ENCODE results near the gene ACVR2A. TPM values are rescaled to one million over a fixed set of nuclear protein-coding genes. Genes with fewer than 3 reads are reported as not detected.

ACVR2A gene
- total RNA-seq, 1 experiment from 2014 or later = 12.5 TPM

GRCh38 chr2:147810883-147811765 is 33.7 kb upstream of the ACVR2A start:
- H3K4me3 Mint-ChIP-seq (ENCODE audit: low read depth, unreplicated experiment) = no peak overlapping the region
- TF ChIP-seq, protein P1, sequence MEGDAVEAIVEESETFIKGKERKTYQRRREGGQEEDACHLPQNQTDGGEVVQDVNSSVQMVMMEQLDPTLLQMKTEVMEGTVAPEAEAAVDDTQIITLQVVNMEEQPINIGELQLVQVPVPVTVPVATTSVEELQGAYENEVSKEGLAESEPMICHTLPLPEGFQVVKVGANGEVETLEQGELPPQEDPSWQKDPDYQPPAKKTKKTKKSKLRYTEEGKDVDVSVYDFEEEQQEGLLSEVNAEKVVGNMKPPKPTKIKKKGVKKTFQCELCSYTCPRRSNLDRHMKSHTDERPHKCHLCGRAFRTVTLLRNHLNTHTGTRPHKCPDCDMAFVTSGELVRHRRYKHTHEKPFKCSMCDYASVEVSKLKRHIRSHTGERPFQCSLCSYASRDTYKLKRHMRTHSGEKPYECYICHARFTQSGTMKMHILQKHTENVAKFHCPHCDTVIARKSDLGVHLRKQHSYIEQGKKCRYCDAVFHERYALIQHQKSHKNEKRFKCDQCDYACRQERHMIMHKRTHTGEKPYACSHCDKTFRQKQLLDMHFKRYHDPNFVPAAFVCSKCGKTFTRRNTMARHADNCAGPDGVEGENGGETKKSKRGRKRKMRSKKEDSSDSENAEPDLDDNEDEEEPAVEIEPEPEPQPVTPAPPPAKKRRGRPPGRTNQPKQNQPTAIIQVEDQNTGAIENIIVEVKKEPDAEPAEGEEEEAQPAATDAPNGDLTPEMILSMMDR (IDR thresholded peaks at IDR 0.05; ENCODE audit: unreplicated experiment) = no peak
- CTCF ChIA-PET = no interaction called here
- H3K9me3 Mint-ChIP-seq (ENCODE audit: low read depth, unreplicated experiment) = no peaks in the 10 kb centered on the region
- no peaks in the 10 kb centered on the region for H3K4me1 Mint-ChIP-seq (ENCODE audit: low read depth, unreplicated experiment)
- no TSS peak for BruUV-seq (replicated peaks)
- H3K36me3 Mint-ChIP-seq (ENCODE audit: insufficient read depth, unreplicated experiment) = peaks cover 6% of the 10 kb centered on the region
- H3K27ac Mint-ChIP-seq (ENCODE audit: unreplicated experiment) = no peak overlapping the region
- DNase-seq = no peak
- no peaks in the 10 kb centered on the region for H3K27me3 Mint-ChIP-seq (ENCODE audit: unreplicated experiment)
- intact Hi-C loops (cut with micrococcal nuclease; ENCODE audit: unreplicated experiment) = no loop called here

DNA sequence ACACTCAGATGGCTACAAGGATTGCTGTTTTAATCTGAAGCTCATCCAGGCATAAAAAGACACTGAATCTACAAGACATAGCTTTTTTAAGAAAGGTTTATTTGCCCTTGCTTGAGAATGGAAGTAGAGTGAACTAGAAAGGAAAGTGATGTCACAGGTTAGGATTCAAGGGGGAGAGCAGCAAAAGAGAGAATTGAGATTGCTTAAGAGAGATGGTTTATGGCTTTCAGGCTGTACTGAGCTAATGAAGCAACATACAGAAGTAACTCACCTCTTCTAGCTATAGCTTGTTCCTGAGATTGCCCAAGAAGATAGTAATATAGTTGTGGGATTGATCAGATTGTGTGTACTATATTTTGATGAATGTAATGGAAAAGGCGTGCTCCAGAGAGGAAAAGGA is 26.1 kb upstream of the ACVR2A start:
- H3K4me1 Mint-ChIP-seq (ENCODE audit: low read depth, unreplicated experiment) = no peaks in the 10 kb centered on the region
- intact Hi-C loops (cut with micrococcal nuclease; ENCODE audit: unreplicated experiment) = no loop called here
- H3K4me3 Mint-ChIP-seq (ENCODE audit: low read depth, unreplicated experiment) = no peak overlapping the region
- CTCF ChIA-PET = interaction anchor here (1.0 kb wide), 1 partner anchor 11 kb away, joined by 3 read pairs; no protein-coding TSS in a partner anchor
- TF ChIP-seq, protein P1 (IDR thresholded peaks at IDR 0.05; ENCODE audit: unreplicated experiment) = no peak
- H3K9me3 Mint-ChIP-seq (ENCODE audit: low read depth, unreplicated experiment) = no peaks in the 10 kb centered on the region
- H3K27ac Mint-ChIP-seq (ENCODE audit: unreplicated experiment) = no peak overlapping the region
- no TSS peak for BruUV-seq (replicated peaks)
- H3K27me3 Mint-ChIP-seq (ENCODE audit: unreplicated experiment) = peaks cover 13% of the 10 kb centered on the region
- no peak for DNase-seq
- H3K36me3 Mint-ChIP-seq (ENCODE audit: insufficient read depth, unreplicated experiment) = no peaks in the 10 kb centered on the region

DNA sequence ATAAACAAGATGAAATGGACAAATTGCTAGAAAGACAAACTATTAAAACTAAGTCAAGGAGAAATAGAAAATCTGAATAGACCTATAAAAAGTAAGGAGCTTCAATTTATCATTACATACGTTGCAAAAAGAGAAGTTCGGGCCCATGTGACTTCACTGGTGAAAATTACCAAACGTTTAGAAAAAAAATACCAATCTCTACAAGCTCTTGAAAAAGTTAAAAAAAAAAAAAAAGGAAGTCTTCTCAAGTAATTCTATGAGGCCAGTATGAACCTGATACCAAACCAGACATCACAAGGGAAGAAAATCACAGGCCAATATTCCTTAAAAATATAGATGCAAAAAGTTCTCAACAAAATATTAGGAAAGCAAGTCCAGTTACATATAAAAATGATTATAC is 20.2 kb upstream of the ACVR2A start:
- no peak overlapping the region for H3K4me3 Mint-ChIP-seq (ENCODE audit: low read depth, unreplicated experiment)
- H3K4me1 Mint-ChIP-seq (ENCODE audit: low read depth, unreplicated experiment) = no peaks in the 10 kb centered on the region
- DNase-seq = no peak
- CTCF ChIA-PET = no interaction called here
- no peaks in the 10 kb centered on the region for H3K27me3 Mint-ChIP-seq (ENCODE audit: unreplicated experiment)
- no peaks in the 10 kb centered on the region for H3K9me3 Mint-ChIP-seq (ENCODE audit: low read depth, unreplicated experiment)
- no peaks in the 10 kb centered on the region for H3K36me3 Mint-ChIP-seq (ENCODE audit: insufficient read depth, unreplicated experiment)
- intact Hi-C loops (cut with micrococcal nuclease; ENCODE audit: unreplicated experiment) = no loop called here
- TF ChIP-seq, protein P1 (IDR thresholded peaks at IDR 0.05; ENCODE audit: unreplicated experiment) = no peak
- BruUV-seq (replicated peaks) = no TSS peak
- no peak overlapping the region for H3K27ac Mint-ChIP-seq (ENCODE audit: unreplicated experiment)

GRCh38 chr2:147826278-147827087 is 18.3 kb upstream of the ACVR2A start:
- H3K9me3 Mint-ChIP-seq (ENCODE audit: low read depth, unreplicated experiment) = no peaks in the 10 kb centered on the region
- no peak for DNase-seq
- H3K36me3 Mint-ChIP-seq (ENCODE audit: insufficient read depth, unreplicated experiment) = no peaks in the 10 kb centered on the region
- no peak overlapping the region for H3K4me3 Mint-ChIP-seq (ENCODE audit: low read depth, unreplicated experiment)
- TF ChIP-seq, protein P1 (IDR thresholded peaks at IDR 0.05; ENCODE audit: unreplicated experiment) = no peak
- H3K4me1 Mint-ChIP-seq (ENCODE audit: low read depth, unreplicated experiment) = no peaks in the 10 kb centered on the region
- BruUV-seq (replicated peaks) = no TSS peak
- intact Hi-C loops (cut with micrococcal nuclease; ENCODE audit: unreplicated experiment) = no loop called here
- CTCF ChIA-PET = no interaction called here
- H3K27me3 Mint-ChIP-seq (ENCODE audit: unreplicated experiment) = no peaks in the 10 kb centered on the region
- H3K27ac Mint-ChIP-seq (ENCODE audit: unreplicated experiment) = no peak overlapping the region
